B cell (primary cell): ENCODE results near the gene EPHB6. TPM values are rescaled to one million over a fixed set of nuclear protein-coding genes. Genes with fewer than 3 reads are reported as not detected.

Source experiments
- ATAC-seq: fragments of 200-7000 bp; cut with Tn5 transposase; one replicate; pipeline ENCODE4 v1.10.0; 2021; ENCODE audit warnings: low read depth, mild to moderate bottlenecking, moderate number of reproducible peaks, moderate library complexity
- CTCF ChIA-PET: fragments of 350-600 bp; sonication (Branson Sonifier 250); formaldehyde crosslinking; loops from one replicate; lab custom pipeline; 2021; ENCODE audit warnings: antibody characterized with exemption, inconsistent platforms; lab: Charles Lee
- POLR2A ChIA-PET: fragments of 350-600 bp; sonication (Branson Sonifier 250); formaldehyde crosslinking; loops from one replicate; lab custom pipeline; 2021; ENCODE audit warnings: antibody characterized with exemption; lab: Charles Lee
- DNase-seq: peaks from one replicate; pipeline ENCODE4 v3.0.0; 2013
- H2AFZ ChIP-seq: 2 replicates; pipeline ENCODE4 v1.6.1; 2012; ENCODE audit warnings: mild to moderate bottlenecking, low read depth, low read length; ENCODE audit not compliant: insufficient read depth, poor library complexity, severe bottlenecking
- H3K27ac ChIP-seq, 2 donors: 1 replicate in 1 of 2; 2 replicates in 1 of 2; pipeline ENCODE4 v1.5.1; 2012 to 2013; ENCODE audit warnings: low read length in 2 of 2, mild to moderate bottlenecking in 2 of 2, moderate library complexity in 1 of 2
- H3K27me3 ChIP-seq, 4 experiments: fragments of 200-600 bp in 1 of 4; sonication (generic) in 1 of 4; replicated peaks in 1 of 4; 1 replicate in 2 of 4; 2 replicates in 2 of 4; pipeline versions ENCODE4 v1.6.1 to v1.7.0; 2013 to 2016; ENCODE audit warnings: low read length in 3 of 4, mild to moderate bottlenecking in 2 of 4, mixed read lengths in 1 of 4, moderate library complexity in 1 of 4; ENCODE audit not compliant: insufficient read depth in 4 of 4, control insufficient read depth in 3 of 4; ENCODE audit errors: control extremely low read depth in 1 of 4
- H3K36me3 ChIP-seq, 2 experiments: replicated peaks in 1 of 2; 1 replicate in 1 of 2; 2 replicates in 1 of 2; pipeline versions ENCODE4 v1.6.1 to v1.7.1; 2013; ENCODE audit warnings: low read length in 1 of 2; ENCODE audit not compliant: insufficient read depth in 2 of 2, control insufficient read depth in 1 of 2; ENCODE audit errors: control extremely low read depth in 1 of 2, extremely low read depth in 1 of 2
- H3K4me1 ChIP-seq, 2 donors: fragments of 200-600 bp in 1 of 2; sonication (generic) in 1 of 2; 1 replicate in 1 of 2; 2 replicates in 1 of 2; pipeline versions ENCODE4 v1.5.1 to v1.6.1; 2013 to 2017; ENCODE audit warnings: low read length in 2 of 2; ENCODE audit not compliant: control insufficient read depth in 2 of 2, insufficient read depth in 2 of 2
- H3K4me2 ChIP-seq: replicated peaks from 2 replicates; pipeline ENCODE3; 2012; ENCODE audit warnings: mild to moderate bottlenecking, low read depth, low read length; ENCODE audit not compliant: poor library complexity, severe bottlenecking
- H3K4me3 ChIP-seq, 5 experiments: fragments of 200-600 bp in 1 of 5; sonication (generic) in 1 of 5; 1 replicate in 3 of 5; 2 replicates in 2 of 5; pipeline versions ENCODE4 v1.5.1 to v1.7.0; 2011 to 2016; ENCODE audit warnings: low read length in 4 of 5, mild to moderate bottlenecking in 4 of 5, low read depth in 2 of 5, control low read depth in 1 of 5, moderate library complexity in 1 of 5; ENCODE audit not compliant: insufficient read depth in 1 of 5; ENCODE audit errors: control extremely low read depth in 1 of 5, extremely low read depth in 1 of 5
- H3K79me2 ChIP-seq: fragments of 200-600 bp; sonication (generic); one replicate; pipeline ENCODE4 v1.6.0; 2016; ENCODE audit warnings: low read length; ENCODE audit not compliant: control insufficient read depth, insufficient read depth
- H3K9ac ChIP-seq: fragments of 200-600 bp; sonication (generic); 2 replicates; pipeline ENCODE4 v1.6.1; 2017; ENCODE audit warnings: mild to moderate bottlenecking, low read length, moderate library complexity
- H3K9me3 ChIP-seq, 3 donors: one replicate each; pipeline versions ENCODE4 v1.6.1 to v1.7.1; 2013; ENCODE audit warnings: low read length in 2 of 3; ENCODE audit not compliant: control insufficient read depth in 2 of 3, insufficient read depth in 1 of 3; ENCODE audit errors: control extremely low read depth in 1 of 3
- H4K20me1 ChIP-seq: 2 replicates; pipeline ENCODE4 v1.6.0; 2012; ENCODE audit warnings: mild to moderate bottlenecking, low read length; ENCODE audit not compliant: insufficient read depth, control insufficient read depth, poor library complexity, severe bottlenecking
- H3K27ac Mint-ChIP-seq: one replicate; pipeline ENCODE4 v1.8.0; 2021; ENCODE audit warnings: mixed read lengths
- H3K27me3 Mint-ChIP-seq: one replicate; pipeline ENCODE4 v1.8.0; 2021; ENCODE audit warnings: mixed read lengths
- H3K4me1 Mint-ChIP-seq: one replicate; pipeline ENCODE4 v1.8.0; 2021; ENCODE audit warnings: mixed read lengths
- H3K4me3 Mint-ChIP-seq: one replicate; pipeline ENCODE4 v1.8.0; 2021; ENCODE audit warnings: mixed read lengths
- H3K9me3 Mint-ChIP-seq: one replicate; pipeline ENCODE4 v1.8.0; 2022; ENCODE audit warnings: mixed read lengths; ENCODE audit not compliant: insufficient read depth
- CTCF ChIP-seq: fragments of 200-600 bp; IDR thresholded peaks from one replicate; pipeline ENCODE4 v1.8.0; 2022; ENCODE audit warnings: antibody characterized with exemption, mild to moderate bottlenecking
- EZH2 ChIP-seq: IDR thresholded peaks from 2 replicates; pipeline ENCODE4 v1.6.1; 2012; ENCODE audit warnings: borderline replicate concordance, low read depth, mild to moderate bottlenecking, moderate library complexity, low read length; ENCODE audit not compliant: insufficient read depth, poor library complexity, severe bottlenecking
- WGBS: methylation state at CpG from one replicate; pipeline ENCODE4 v1.1.5; 2013; ENCODE audit warnings: missing lambda C conversion rate; ENCODE audit not compliant: insufficient coverage; 5-methylcytosine and 5-hydroxymethylcytosine counted together
- intact Hi-C: fragments of 100-400 bp; cut with micrococcal nuclease; formaldehyde crosslinking; loops from one replicate; pipeline ENCODE4 v1.10.0; 2022
- polyA plus RNA-seq: library from polyadenylated mRNA; depleted of rRNA; stranded (reverse); fragments of >200 nt; gene quantifications from 2 replicates; pipeline ENCODE4 v1.2.3, GENCODE V29; 2012
- total RNA-seq, 2 donors: library from RNA; stranded (reverse); fragments of 120-200 nt in 1 of 2; gene quantifications; 1 replicate in 1 of 2; 2 replicates in 1 of 2; pipeline versions ENCODE4 v1.2.3 to v1.2.4, GENCODE V29; 2013 to 2022

The EPHB6 gene
- total and polyA plus RNA-seq, 2 donors (not counting 1 experiment from before 2014, with no cell fraction given), result 65.3 to 69.6 TPM

GRCh38 chr7:142856565-142857245, 1.8 kb downstream of the EPHB6 start:
- Mint-ChIP-seq H3K9me3 (no peaks in the 10 kb centered on the region), H3K27ac (peak overlapping the region; percentile 62), H3K4me1 (peaks cover 29% of the 10 kb centered on the region), H3K4me3 (peak overlapping the region; percentile 89), H3K27me3 (no peaks in the 10 kb centered on the region)
- Histone ChIP-seq H3K4me2 (peak overlapping the region; percentile 81), H3K4me3 (no peak overlapping the region), H3K27me3 (no peaks in the 10 kb centered on the region), H3K9ac (no peak overlapping the region), H3K9me3 (no peaks in the 10 kb centered on the region), H3K27ac (no peak overlapping the region), H4K20me1 (peaks cover 5% of the 10 kb centered on the region), H2AFZ (no peak overlapping the region), H3K4me1 (peaks cover 12 to 24% of the 10 kb centered on the region in 2 donors), H3K79me2 (no peaks in the 10 kb centered on the region), H3K36me3 (peaks cover under 1 to 9% of the 10 kb centered on the region in 2 experiments)
- no peak for TF ChIP-seq CTCF
- no peak for TF ChIP-seq EZH2
- intact Hi-C loops, result no loop called here
- ATAC-seq (no peak), DNase-seq (no peak)
- ChIA-PET CTCF (interaction anchor here (1.2 to 3.6 kb wide), 6 partner anchors 8 to 359 kb away, joined by 3 to 43 read pairs (median 16); no protein-coding TSS in a partner anchor), POLR2A (interaction anchor here (2.1 to 3.1 kb wide), 4 partner anchors 23 to 73 kb away, joined by 5 to 56 read pairs (median 36); no protein-coding TSS in a partner anchor)
- 94% methylated on average over 5 of the region's 7 CpGs for WGBS

- Mint-ChIP-seq H3K4me1 (peaks cover 29% of the 10 kb centered on the region), H3K27me3 (no peaks in the 10 kb centered on the region), H3K27ac (no peak overlapping the region), H3K9me3 (no peaks in the 10 kb centered on the region), H3K4me3 (no peak overlapping the region)
- ChIA-PET POLR2A (interaction anchor here (0.7 kb wide), 1 partner anchor 61 kb away, joined by 10 read pairs; no protein-coding TSS in a partner anchor), CTCF (interaction anchor here (0.8 to 1.3 kb wide), 3 partner anchors 8 to 358 kb away, joined by 3 to 4 read pairs (median 3); no protein-coding TSS in a partner anchor)
- ATAC-seq (no peak), DNase-seq (no peak)
- intact Hi-C loops, result no loop called here
- Histone ChIP-seq H3K4me2 (no peak overlapping the region), H3K27me3 (no peaks in the 10 kb centered on the region), H3K36me3 (peaks cover 3 to 16% of the 10 kb centered on the region in 2 experiments), H4K20me1 (peaks cover 5% of the 10 kb centered on the region), H3K9me3 (no peaks in the 10 kb centered on the region), H3K79me2 (no peaks in the 10 kb centered on the region), H2AFZ (no peak overlapping the region), H3K4me3 (no peak overlapping the region), H3K27ac (no peak overlapping the region), H3K4me1 (peaks cover 12 to 24% of the 10 kb centered on the region in 2 donors), H3K9ac (no peak overlapping the region)
- 90% methylated on average over 4 of the region's 5 CpGs for WGBS
- TF ChIP-seq CTCF, result no peak
- no peak for TF ChIP-seq EZH2
These were observed 2.7 kb downstream of the EPHB6 start for GRCh38 chr7:142857625-142858024.
